ENCODE results near the gene CHIC2.

The CHIC2 gene

GRCh38 chr4:53997898-53998297, 66.5 kb downstream of the CHIC2 start:
- no peak for FAIRE-seq

- FAIRE-seq, result no peak
Observed at GRCh38 chr4:53994382-53995102, 69.9 kb downstream of the CHIC2 start.

DNA sequence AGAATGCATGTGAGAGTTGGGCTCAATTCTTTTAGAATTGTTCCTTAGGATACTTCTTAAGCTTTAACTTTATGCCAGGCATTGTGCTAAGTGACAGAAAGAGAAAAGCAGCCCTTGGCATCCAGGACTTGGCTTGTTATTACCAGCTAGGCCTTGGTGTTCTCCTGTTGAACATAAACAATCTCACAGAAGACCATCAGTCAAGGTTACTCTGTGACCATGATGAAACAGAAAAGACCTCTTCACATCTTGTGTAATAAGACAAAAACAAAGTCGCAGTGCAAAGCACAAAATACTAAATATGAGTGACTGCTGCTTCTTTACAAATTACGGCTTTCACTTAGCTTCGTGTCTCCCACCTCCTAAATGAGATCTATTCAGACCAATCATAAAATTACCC, 71.6 kb downstream of the CHIC2 start:
- FAIRE-seq, result no peak

DNA sequence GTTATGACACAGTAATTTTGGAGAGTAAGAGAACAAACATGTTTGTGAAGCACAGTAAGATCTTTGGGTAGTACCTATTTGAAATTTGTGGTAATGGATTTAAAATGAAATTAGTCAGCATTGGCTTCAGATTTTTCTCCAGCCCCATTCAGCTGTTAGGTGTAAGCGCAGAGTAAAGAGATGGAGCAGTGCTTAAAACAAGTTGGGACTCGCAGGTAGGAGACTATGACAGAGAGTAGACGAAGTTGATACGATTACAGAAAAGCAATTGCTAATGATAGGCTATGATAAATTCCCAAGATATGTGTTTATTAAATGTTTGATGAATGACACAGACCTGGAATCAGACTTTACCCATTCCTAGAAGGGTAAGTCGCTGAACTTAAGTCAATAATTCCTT, 72.6 kb downstream of the CHIC2 start:
- no peak for FAIRE-seq

- no peak for FAIRE-seq
Observed at GRCh38 chr4:53990641-53991040, 73.8 kb downstream of the CHIC2 start.

GRCh38 chr4:53987761-53988171, 76.6 kb downstream of the CHIC2 start:
- no peak for FAIRE-seq

DNA sequence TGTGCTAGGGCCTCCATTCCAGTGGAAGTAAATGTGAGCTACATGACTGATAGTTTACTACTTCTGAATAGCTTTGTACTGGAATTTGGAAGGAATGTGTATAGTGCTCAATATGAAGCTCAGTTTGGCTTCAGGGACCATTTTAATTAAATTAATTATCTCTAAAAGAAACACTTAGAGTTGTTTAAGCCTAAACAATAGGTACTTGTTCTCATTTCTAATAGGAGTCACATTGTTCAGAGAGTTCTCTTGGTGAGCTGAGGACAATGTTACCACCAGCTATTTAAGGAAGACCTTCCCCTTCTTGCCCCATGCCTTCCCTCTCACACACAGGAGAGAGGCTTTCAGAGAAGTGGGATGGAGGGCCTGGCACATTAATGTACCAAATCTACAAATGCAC, 78.3 kb downstream of the CHIC2 start:
- FAIRE-seq, result no peak

GRCh38 chr4:53981567-53981966, 82.8 kb downstream of the CHIC2 start:
- FAIRE-seq, result no peak

DNA sequence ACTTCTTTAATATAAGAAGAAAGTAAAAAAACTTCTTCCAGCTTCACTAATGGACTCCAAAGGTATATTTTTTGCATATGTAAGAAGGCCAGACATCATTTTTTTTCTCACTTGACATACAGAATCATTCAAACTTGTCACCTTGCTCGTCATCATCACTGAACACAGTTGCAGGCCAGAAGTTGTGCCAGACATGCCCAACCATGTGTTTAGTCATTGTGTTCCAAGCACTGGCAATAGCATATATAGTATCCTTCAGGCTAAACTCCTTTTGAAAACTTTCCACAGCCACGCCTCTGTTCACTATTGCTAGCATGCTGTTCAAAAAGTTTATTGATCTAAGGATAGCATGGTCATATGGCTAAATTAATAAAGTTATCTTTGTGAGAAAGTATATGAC, 83.3 kb downstream of the CHIC2 start:
- no peak for FAIRE-seq

DNA sequence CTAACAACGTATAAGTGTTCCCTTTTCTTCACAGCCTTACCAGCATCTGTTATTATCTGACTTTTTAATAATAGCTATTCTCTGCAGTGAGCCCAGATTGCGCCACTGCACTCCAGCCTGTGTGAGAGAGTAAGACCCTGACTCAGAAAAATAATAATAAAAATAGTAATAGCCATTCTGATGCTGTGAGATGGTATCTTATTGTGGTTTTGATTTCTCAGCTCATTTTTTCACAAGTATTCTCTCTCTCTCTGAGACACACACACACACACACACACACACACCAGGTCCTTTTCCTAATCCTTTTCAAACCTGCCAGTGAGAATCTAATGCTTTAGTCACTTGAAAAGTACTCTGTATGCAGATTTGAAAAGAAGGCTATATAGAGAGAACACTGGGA, 89.8 kb downstream of the CHIC2 start:
- FAIRE-seq, result no peak

GRCh38 chr4:53967986-53968385, 96.4 kb downstream of the CHIC2 start:
- FAIRE-seq, result no peak

GRCh38 chr4:53963781-53964180, 100.6 kb downstream of the CHIC2 start:
- no peak for FAIRE-seq

DNA sequence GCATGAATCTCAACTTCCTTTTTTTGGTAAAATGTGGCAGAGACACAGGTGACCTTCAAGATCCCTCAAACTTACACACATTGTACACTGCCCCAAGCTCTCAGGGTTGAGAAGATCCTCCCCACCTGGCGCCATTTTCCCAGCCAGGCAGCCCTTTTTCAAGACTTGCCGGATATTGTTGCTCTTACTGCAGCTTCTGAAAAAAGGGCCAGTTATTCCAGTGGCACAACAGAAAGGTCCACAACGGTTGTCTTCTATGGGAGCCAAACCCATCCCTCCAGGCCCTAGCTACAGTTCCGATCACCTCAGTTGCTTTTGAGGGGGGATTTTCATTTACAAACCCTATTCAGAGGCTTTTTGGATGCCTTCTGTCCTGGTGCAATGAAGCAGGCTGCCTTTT, 101.1 kb downstream of the CHIC2 start:
- FAIRE-seq, result no peak

GRCh38 chr4:53962516-53963225, 101.7 kb downstream of the CHIC2 start:
- FAIRE-seq, result no peak

DNA sequence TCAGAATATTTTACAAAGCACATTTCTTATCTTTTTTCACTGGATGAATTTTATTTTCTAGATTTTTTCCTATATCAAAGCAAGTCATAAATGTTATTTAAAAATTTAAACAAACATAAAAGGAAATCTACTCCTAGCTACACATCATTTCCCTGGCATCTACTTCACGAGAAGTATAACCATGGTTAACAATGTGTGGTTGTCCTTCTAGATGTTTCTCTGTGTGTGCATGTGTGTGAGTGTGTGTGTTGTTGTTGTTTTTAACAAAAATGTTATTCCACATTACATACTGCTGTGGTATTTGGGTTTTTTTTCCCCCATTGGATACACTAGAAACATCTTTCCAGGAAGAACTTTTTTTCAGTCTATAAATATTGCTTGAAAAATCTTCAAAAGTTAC, 103.1 kb downstream of the CHIC2 start:
- FAIRE-seq, result no peak

- FAIRE-seq, result no peak
Observed at GRCh38 chr4:53960843-53961242, 103.6 kb downstream of the CHIC2 start.
